CD1c-positive myeloid dendritic cell (primary cell): ENCODE results near the gene NOL4L.
"Not testable (repeated sequence)": the region's sequence is repeated elsewhere in the genome, so short reads cannot be mapped to it uniquely, and the experiment has no call there.

Source experiments
- DNase-seq: peaks from one replicate; pipeline ENCODE4 v3.0.0-alpha.2; 2016; ENCODE audit errors: extremely low spot score

Gene NOL4L

GRCh38 chr20:32596681-32597252, 11.6 kb upstream of the NOL4L start:
- DNase-seq = no peak

GRCh38 chr20:32595143-32595542, 10.0 kb upstream of the NOL4L start:
- no peak for DNase-seq

DNA sequence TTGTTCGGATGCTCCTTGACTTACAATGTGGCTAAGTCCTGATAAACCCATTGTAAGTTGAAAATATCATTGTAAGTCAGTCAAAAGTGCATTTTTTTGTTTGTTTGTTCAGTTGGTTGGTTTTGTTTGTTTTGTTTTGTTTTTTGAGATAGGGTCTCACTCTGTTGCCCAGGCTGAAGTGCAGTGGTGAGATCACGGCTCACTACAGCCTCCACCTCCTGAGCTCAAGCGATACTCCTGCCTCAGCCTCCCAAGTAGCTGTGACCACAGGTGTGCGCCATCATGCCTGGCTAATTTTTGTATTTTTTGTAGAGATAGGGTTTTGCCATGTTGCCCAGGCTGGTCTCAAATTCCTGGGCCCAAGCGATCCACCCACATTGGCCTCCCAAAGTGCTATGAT, 9.5 kb upstream of the NOL4L start:
- DNase-seq = not testable (repeated sequence)

GRCh38 chr20:32594204-32594603, 9.1 kb upstream of the NOL4L start:
- no peak for DNase-seq

DNA sequence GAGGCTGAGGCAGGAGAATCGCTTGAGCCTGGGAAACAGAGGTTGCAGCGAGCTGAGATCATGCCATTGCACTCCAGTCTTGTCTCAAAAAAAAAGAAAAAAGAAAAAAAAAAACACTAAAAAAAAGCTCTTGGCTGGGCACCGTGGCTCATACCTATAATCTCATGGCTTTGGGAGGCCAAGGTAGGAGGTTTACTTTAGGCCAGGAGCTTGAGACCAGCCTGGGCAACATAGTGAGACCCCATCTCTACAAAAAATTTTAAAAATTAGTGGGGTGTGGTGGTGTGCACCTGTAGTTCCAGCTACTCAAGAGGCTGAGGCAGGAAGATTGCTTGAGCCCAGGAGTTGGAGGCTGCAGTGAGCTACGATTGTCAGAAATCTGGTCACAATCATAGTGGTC, 7.5 kb upstream of the NOL4L start:
- DNase-seq = not testable (repeated sequence)

DNA sequence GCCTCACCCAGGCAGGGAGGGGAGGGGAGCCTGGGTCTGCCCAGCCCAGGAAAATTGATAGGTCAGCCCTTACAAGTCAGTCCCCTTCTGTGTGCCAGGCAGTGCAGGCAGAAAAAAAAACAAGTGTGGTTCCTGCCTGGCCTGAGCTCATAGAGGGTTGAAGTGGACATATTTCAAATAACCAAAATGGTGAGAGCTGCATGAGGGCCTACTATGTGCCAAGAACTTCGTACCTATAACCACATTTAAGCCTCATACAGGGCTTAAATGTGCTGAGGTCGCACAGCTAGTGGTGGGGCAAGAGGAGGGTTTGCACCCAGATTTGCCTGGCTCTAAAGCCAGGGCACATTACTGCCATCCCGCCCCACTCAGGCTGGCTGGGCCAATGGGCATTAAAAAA, 6.9 kb upstream of the NOL4L start:
- DNase-seq = no peak

- no peak for DNase-seq
Observed at GRCh38 chr20:32589769-32590168, 4.6 kb upstream of the NOL4L start.

DNA sequence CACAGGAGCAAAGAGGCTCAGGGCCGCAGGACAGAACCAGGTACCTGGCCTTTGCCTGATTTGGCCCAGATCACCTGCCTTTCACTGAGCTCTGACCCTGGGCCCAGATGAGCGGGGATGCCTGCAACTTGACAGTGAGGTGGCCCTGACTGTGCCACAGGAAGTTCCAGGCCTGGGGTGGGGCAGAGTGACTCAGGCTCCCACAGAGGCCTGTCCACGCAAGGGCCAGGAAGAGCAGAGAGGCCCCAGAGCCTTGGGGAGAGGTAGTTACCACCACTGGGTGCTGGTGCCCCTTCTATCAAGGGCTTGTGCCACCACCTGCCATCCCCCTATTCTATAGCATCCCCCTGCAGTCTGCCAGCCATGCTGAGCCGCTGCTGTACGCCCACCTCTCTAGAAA, 4.1 kb upstream of the NOL4L start:
- peak; percentile 21 for DNase-seq

GRCh38 chr20:32588040-32588439, 2.9 kb upstream of the NOL4L start:
- no peak for DNase-seq

DNA sequence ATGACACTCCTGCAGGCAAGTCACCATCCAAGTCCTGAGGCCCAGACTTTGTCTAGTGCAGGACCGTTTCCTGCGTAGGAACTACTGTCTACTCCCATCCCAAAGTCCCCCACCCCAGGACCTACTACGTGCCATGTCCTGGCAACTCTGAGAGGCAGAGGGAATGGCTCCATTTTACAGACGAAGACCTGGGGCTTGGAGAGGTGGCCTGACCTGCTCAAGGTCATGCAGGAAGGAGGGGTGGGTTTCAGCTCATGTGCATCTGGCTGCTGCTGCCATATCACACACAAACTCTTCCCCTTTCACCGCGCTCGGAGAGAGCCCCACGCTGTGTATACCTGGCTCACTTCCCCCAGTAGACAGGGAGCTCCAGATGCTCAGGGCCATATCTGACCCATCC, 1.2 kb upstream of the NOL4L start:
- no peak for DNase-seq

DNA sequence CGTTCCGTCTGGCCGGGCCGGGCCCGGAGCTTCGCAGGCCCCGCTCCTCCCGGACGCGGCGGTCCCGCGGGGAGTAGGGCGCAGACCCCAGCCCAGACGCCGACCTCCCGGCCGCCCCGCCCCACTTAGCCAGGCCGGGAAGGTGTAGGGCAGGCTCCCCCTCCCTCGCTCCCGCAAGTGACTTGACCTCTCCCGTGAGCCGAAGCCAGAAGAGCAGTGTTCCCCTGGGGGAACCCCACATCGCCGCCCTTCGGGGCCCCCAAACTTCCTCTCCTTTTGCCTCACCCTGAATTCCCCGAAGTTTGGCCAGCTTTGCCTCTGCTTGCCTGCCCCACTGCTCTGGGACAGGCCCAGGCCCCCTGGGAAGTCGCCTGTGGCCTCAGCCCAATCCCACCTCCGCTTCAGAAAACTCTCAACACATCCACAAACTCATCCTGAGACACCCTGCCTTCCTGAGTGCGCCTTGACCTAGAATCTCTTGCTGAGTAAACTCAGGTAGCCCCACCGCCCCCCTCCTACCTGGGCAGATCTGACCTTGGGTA, 524 bp upstream of the NOL4L start:
- no peak for DNase-seq

DNA sequence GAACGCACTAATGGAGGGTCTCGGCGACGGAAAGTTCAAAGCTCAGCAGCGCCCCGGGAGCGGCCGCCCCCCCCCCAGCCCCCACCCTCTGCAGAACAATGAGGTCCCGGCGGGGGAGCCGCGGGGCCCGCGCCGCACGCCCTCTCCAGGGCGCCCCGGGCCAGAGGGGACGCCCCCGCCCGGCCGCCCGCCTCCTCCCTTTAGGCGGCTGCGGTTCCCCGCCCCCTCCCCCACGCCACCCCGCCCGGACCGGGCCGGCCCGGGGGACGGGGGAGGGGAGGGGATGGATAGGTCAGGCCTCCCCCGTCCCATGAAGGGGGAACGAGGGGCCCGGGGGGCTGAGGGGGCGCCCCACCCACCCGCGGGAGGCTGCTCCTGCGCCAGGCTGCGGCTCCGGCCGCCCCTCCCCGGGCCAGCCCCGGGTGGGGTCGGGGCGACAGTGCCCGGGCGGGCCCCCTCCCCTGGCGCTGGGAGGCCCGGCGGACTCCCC, 1.5 kb downstream of the NOL4L start:
- no peak for DNase-seq

- DNase-seq = peak; percentile 5
Observed at GRCh38 chr20:32582659-32583580, 2.2 kb downstream of the NOL4L start.

DNA sequence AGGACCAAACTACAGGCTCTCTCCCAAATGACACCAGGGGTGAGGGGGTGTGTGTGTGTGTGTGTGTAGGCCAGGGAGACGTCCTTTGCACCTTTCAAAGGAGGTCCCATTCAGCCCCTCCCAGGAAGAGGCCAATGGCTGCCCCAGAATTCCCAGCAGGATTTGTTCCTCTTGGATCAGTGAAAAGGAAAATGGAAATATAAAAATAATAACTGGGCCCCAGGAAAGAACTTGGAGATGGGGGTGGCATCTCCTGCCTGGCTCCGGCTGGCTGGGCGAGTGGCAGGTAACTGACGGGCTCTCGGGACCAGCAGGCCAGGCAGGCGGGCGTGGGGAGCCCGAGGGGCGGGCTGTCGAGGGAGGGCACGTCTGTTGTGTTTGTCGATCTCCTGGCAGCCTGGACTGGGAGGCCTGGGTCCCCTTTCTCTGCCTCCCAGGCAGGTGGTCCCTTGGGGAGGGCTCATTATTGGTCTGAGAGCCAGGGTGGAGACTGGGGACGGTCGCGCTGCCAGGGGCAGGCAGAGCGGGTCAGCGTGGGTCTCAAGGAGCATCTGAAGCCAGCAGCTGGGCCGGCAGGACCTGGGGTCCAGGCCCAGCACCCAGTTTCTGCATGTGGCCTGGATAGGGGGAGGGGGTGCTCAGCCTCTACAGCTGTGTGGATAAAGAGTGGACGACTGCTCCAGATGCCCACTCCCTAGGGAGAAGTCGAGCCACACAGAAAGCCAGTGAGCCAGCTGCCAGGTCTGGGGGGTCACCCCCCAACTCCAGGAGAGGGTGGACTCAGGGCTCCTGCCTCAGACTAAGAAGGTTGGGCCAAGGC, 3.1 kb downstream of the NOL4L start:
- DNase-seq = no peak

DNA sequence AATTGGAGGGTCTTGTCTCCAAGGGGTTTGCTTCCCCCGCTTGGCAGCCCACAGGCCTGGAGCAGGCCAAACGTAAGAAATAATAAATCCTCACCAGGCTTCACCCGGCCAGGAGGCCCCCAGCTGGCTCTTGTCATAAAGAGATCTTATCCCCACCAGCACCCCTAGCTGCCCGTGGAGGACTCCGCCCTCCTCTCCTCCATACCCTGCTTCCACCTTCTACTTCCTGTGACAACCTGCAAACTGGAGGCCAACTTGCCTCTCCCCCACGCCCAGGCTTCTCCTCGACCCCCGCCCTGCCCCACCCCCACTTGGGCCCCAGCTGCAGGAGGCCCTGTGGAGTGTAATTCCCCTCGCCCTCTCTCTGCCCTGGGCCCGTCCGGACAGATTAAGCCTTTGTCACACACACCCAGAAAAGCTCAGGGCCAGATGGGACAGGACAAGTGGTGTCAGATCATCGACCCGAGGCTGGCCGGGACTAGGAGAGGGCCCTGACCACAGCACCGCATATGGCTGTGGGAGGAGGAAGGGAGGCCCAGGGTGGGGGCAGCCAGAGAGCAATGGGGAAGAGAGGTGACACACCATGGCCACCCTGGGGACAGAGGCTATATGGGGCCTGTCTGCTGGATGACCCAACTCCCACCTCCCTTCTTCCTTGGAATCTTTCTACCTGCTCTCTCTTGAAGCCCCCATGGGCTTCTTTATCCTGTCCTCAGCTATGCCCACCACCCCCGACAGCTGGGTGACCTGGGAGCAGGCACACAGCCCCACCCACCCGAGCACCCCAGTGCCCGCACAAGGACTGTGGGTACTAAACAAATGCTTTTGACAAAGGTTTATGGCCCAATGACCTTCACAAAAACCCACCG, 3.9 kb downstream of the NOL4L start:
- peak; percentile 60 for DNase-seq

DNA sequence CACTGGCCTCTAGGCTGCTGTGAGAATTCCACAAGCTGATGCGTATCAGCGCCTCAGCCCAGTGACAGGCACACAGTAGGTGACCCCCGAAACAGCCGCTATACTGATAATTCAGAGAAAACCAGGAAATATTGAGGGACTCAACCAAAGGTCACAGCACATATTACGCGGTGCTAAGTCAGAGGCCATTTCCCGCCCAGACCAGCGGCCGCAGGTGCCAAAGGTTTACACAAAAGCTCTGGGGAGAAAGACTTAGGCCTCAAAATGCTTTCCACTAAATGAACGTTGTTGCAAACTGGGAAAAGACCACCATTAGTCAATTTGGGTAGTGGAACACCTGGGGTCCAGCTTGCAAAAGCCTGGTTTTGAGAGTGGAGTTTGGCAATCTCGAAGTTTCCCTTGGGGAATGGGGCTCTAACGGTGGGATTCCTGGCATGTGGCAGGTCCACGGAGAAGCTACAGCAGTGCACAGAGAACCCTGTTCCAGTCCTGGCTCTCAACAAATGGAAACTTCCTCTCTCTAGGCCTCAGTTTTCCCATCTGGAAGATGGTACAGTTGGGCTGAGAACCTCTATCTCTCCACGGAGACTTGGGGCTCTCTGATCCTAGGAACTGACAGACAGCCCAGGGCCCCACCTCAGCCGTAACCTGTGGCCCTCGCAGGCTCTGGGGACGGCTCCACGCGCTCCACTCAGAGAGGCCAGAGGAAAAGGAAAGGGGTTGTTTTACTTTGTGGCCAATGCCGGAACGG, 4.7 kb downstream of the NOL4L start:
- no peak for DNase-seq

DNA sequence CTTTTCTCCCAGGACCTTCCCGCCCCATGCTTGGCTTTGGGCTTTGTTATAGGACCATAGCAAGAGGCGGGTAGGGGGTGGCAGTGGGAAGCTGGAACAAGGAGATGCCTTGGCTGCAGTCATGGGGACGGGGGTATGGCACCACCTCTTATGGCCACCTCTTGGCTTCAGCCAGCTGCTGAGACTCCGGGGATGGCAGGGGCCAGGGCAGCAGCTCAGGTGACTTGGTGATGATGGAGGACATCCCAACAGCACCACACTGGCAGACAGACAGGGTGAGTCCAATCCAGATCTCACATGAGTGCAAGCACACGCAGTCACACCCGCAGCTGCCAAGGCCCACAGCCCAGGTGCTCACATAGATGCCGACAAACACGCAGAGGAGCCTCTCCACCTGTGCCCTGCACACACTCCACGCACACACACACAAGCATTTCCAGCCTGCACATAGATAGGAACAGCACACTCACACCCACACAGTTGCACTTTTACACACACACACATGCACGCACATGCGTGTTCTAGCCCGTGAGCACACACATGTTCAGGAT, 6.2 kb downstream of the NOL4L start:
- no peak for DNase-seq

DNA sequence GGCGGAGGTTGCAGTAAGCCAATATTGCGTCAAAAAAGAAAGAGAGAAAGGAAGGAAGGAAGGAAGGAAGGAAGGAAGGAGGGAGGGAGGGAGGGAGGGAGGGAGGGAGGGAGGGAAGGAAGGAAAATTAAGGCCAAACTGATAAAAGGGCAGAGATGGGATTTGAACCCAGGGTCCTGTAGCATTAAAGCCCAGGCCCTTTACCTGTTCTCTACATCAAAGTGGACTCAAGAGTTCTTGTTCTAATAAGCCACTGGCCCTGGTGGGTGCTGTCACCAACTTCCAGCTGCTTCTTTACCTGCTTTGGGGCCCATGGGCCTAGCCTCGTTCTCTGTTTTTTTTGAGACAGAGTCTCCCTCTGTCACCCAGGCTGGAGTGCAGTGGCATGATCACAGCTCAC, 7.1 kb downstream of the NOL4L start:
- DNase-seq = not testable (repeated sequence)

- DNase-seq = no peak
Observed at GRCh38 chr20:32577657-32578056, 7.5 kb downstream of the NOL4L start.

DNA sequence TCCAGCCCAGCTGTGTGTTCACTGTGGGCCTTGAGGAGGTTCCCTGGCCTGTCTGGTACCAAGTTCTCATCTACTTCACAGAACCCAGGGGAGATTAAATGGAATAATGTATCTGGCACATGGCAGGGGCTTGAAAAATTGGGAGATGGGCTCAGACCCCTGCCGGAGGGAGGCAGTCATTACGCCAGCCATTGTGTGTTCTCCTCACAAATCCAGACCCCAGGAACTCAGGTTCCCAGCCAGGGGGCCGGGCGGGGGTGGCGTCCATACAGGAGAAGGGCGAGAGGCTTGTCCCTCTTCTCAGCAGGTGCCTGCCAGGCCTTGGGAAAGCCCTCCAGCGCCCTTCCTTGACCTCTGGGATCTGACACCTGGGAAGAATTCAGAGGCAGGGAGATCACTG, 8.1 kb downstream of the NOL4L start:
- DNase-seq = no peak
